Amniotic stem cell (primary cell): ENCODE measurements around the gene SPTBN1.

ENCODE experiments used
- DNase-seq: peaks from one replicate; lab custom pipeline; 2025; lab: John Stamatoyannopoulos, UW

SPTBN1 gene

GRCh38 chr2:54653572-54654204 is 197.6 kb downstream of the SPTBN1 start:
- DNase-seq, result no peak

GRCh38 chr2:54655046-54655809 is 199.1 kb downstream of the SPTBN1 start:
- no peak for DNase-seq

DNA sequence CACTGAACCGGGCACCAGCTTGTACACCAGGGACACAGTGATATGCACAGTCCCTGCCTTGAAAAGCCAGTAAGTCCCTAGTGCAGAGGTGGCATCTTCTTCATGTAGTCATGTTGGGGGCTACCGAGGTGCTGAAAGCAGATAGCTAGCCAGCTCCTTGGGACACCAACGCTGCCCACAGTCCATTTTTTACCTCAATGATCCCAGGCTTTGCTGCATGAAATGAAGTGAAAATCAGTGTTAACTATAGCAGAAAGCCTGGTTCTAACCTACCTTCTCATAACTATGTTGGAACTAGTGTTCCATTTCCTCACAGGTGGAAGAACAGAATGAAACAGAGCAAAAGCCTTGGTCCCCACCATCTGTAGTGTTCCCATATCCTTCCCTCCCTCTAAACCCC is 200.7 kb downstream of the SPTBN1 start:
- DNase-seq, result no peak

DNA sequence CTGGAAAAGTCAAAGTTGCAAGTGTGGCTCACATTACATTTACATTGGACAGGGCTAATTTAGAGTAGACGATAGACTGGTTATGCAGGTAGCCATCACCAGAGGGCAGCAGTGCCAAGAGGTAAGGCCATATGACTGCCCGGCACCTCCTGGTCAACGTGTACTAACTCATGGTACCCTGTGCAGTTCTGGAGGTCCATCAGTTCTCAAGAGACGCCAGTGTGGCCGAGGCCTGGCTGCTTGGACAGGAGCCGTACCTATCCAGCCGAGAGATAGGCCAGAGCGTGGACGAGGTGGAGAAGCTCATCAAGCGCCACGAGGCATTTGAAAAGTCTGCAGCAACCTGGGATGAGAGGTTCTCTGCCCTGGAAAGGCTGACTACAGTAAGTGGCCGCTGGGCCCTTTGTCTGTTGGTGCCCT is 201.5 kb downstream of the SPTBN1 start:
- no peak for DNase-seq

DNA sequence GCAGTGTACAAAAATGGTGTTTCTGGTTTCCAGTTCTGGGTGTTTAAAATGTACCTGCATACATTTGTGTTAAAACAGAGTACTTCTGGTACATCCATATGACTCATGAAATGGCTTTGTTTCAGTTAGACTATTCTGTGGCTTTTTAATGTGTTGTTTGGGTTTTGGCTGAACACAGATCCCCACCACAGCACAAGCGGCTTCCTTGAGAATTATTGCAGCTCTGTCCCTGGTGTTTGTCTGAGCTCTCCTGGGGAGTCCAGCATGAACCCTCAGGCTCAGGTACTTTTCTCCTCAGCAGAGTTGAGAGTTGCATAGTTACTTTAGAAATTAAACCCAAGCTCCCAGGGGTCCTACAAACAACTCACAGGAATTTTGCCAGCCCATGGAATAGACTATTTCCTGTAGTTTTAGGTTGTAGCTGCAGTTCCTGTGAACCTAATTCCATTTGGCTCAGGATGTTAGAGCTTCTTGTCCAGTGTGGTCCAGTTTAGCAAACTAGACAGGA is 202.5 kb downstream of the SPTBN1 start:
- no peak for DNase-seq

- no peak for DNase-seq
Measured at GRCh38 chr2:54659527-54659926, 203.4 kb downstream of the SPTBN1 start.

- DNase-seq, result no peak
Measured at GRCh38 chr2:54660752-54661151, 204.6 kb downstream of the SPTBN1 start.

- DNase-seq, result no peak
Measured at GRCh38 chr2:54663424-54664030, 207.4 kb downstream of the SPTBN1 start.

- DNase-seq, result no peak
Measured at GRCh38 chr2:54664238-54664786, 208.2 kb downstream of the SPTBN1 start.

DNA sequence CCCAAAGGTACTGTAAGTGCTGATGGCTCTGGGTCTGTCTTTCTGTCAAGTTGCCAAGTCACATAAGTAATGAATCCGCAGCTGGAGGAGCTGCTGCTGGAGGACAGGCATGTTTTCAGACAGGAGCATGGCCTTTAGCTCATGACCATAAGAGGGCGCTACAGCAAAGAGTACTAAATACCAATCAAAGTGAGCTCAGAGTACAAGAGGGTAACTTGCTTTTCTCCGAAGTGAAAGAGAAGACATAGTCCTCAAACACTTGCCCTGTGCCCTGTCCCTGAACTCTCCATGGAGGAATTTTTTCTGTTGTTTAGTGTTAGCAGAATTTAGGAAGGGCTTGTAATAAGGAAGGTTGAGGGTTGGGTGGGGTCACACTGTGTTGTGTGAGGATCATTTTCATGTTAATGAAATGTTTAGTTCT is 209.3 kb downstream of the SPTBN1 start:
- DNase-seq, result no peak

GRCh38 chr2:54666131-54666633 is 210.1 kb downstream of the SPTBN1 start:
- DNase-seq, result no peak

- DNase-seq, result no peak
Measured at GRCh38 chr2:54666634-54667265, 210.6 kb downstream of the SPTBN1 start.

- no peak for DNase-seq
Measured at GRCh38 chr2:54667266-54667639, 211.1 kb downstream of the SPTBN1 start.

- DNase-seq, result no peak
Measured at GRCh38 chr2:54667726-54668650, 211.9 kb downstream of the SPTBN1 start.

DNA sequence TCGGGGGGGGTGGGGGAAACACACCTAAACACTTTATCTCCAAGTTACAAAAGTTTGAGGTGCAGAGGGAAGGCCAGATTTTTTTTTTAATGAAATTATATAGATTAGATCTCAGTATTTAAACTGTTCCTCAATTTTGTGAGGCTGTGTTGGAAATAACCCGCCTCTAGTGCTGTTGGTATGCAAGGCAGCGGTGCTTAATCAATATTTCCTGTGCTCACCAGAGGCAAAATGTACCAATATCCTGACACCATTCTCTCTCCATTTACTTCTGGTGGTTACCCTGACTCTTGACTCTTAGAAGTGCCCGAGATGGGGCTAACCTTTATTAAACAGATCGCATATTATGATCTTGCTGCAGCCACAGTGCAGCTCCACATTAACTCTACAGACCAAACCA is 212.6 kb downstream of the SPTBN1 start:
- DNase-seq, result no peak

GRCh38 chr2:54669677-54670484 is 213.8 kb downstream of the SPTBN1 start:
- no peak for DNase-seq

DNA sequence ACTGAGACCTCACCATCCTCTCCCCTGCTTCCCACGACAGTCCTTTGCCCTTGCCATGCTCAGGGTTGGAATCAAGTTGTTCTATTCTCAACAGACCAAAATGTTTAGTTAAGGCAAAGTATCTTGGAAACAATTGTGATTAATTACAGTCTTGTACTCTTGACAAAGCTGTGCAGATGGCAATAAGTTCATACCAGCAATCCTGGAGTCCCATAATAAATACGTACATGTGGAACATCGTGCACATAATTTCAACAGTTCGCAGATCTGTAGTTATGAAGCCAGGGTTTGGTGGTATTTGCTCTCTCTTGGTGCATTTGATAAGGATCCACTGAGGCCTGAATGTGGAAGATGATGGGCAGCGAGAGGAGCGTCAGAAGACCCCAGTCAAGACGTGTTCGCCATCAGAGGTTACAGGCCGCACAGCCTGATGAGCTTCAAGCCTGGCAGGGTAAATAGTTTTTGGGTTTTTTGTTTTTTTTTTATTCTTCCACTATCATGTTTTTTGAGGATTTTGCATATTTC is 214.4 kb downstream of the SPTBN1 start:
- DNase-seq, result no peak

- no peak for DNase-seq
Measured at GRCh38 chr2:54671010-54671409, 214.9 kb downstream of the SPTBN1 start.

DNA sequence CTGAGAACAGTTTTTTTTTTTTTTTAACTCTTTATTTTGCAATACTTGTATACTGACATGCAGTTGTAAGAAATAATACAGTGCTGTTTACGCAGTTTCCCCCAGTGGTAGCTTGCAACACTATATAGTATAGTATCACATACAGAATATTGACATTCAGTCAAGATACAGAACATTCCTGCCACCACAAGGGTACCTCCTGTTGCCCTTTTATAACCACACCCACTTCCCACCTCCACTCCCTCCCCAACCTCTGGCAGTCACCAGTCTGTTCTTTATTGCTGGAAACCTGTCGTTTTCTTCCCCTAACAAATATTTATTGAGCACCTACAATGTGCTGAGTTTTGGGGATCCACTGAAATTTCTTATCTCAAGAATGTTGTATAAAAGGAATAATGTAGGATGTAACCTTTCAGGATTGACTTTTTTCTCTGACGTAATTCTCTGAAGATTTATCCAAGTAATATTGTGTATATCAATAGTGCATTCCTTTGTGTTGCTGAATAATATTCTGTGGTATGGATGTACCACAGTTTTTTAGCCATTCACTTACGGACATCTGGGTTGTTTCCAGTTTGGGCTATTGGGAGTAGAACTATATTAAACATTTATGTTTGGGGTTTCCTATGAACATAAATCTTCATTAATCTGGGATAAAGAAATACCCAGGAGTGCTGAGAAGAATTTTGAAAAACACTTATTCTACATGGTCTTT is 215.9 kb downstream of the SPTBN1 start:
- DNase-seq, result no peak
